Fibroblast of skin of right biceps (primary cell): ENCODE measurements around the gene APP.

ENCODE experiments used
- DNase-seq: peaks from one replicate; pipeline ENCODE4 v3.0.0-alpha.2; 2013

The APP gene

GRCh38 chr21:25859235-25859929, 311.2 kb downstream of the APP start:
- peak; percentile 47 for DNase-seq

GRCh38 chr21:25858325-25858724, 312.2 kb downstream of the APP start:
- no peak for DNase-seq

GRCh38 chr21:25857308-25858074, 313.1 kb downstream of the APP start:
- no peak for DNase-seq

GRCh38 chr21:25855576-25855975, 315.0 kb downstream of the APP start:
- DNase-seq: no peak

- DNase-seq: no peak
Observed at GRCh38 chr21:25850126-25850842, 320.3 kb downstream of the APP start.

- DNase-seq: no peak
Observed at GRCh38 chr21:25848309-25848708, 322.3 kb downstream of the APP start.

GRCh38 chr21:25845729-25846256, 324.8 kb downstream of the APP start:
- DNase-seq: peak; percentile 11

- no peak for DNase-seq
Observed at GRCh38 chr21:25842925-25843324, 327.6 kb downstream of the APP start.

GRCh38 chr21:25838809-25839208, 331.8 kb downstream of the APP start:
- no peak for DNase-seq

GRCh38 chr21:25837533-25838265, 332.9 kb downstream of the APP start:
- DNase-seq: peak; percentile 95

GRCh38 chr21:25836396-25836795, 334.2 kb downstream of the APP start:
- DNase-seq: peak; percentile 22

- no peak for DNase-seq
Observed at GRCh38 chr21:25834381-25834780, 336.2 kb downstream of the APP start.

- peak; percentile 43 for DNase-seq
Observed at GRCh38 chr21:25831300-25831960, 339.1 kb downstream of the APP start.
